IMR-90 (cell line): Measurements from ENCODE around the gene ELP4. TPM values are rescaled to one million over a fixed set of nuclear protein-coding genes. Genes with fewer than 3 reads are reported as not detected.
"Not testable (repeated sequence)": the region's sequence is repeated elsewhere in the genome, so short reads cannot be mapped to it uniquely, and the experiment has no call there.

Experiments used
- ATAC-seq: fragments of 200-7000 bp; cut with Tn5 transposase; 2 replicates; pipeline ENCODE4 v1.9.1; 2020; ENCODE audit warnings: low read depth, mild to moderate bottlenecking, moderate library complexity
- BruUV-seq: library from RNA; stranded (reverse); fragments of 400-500 nt; replicated peaks from 2 replicates; lab custom pipeline; 2021; lab: Mats Ljungman, UMichigan
- CTCF ChIA-PET: fragments of 300-600 bp; formaldehyde crosslinking; extraction: SDS; loops from one replicate; lab custom pipeline; 2021; ENCODE audit warnings: antibody characterized with exemption; lab: Yijun Ruan, JAX
- POLR2A ChIA-PET: fragments of 300-600 bp; sonication (Branson Sonifier 250); formaldehyde crosslinking; loops from one replicate; lab custom pipeline; 2022; ENCODE audit warnings: antibody characterized with exemption; ENCODE audit not compliant: unreplicated experiment; lab: Charles Lee
- DNase-seq: peaks from one replicate; pipeline ENCODE4 v3.0.0; 2013
- H2AFZ ChIP-seq: replicated peaks from 2 replicates; pipeline ENCODE3; 2013; ENCODE audit warnings: low read length, mild to moderate bottlenecking; ENCODE audit not compliant: poor library complexity
- H2AK5ac ChIP-seq: 2 replicates; pipeline ENCODE4 v1.6.1; 2013; ENCODE audit warnings: low read depth, low read length, inconsistent platforms
- H2AK9ac ChIP-seq: replicated peaks from 2 replicates; pipeline ENCODE3; 2013; ENCODE audit warnings: mild to moderate bottlenecking, low read depth, low read length, moderate library complexity; ENCODE audit not compliant: poor library complexity
- H2BK120ac ChIP-seq: 2 replicates; pipeline ENCODE4 v1.6.1; 2013; ENCODE audit warnings: low read depth, low read length, inconsistent platforms
- H2BK15ac ChIP-seq: 3 replicates; pipeline ENCODE4 v1.6.1; 2013; ENCODE audit warnings: low read depth, low read length, inconsistent platforms
- H2BK20ac ChIP-seq: 2 replicates; pipeline ENCODE4 v1.6.1; 2013; ENCODE audit warnings: low read depth, mild to moderate bottlenecking, inconsistent platforms, low read length, moderate library complexity
- H2BK5ac ChIP-seq: 2 replicates; pipeline ENCODE4 v1.6.1; 2013; ENCODE audit warnings: mild to moderate bottlenecking, low read depth, low read length, inconsistent platforms; ENCODE audit not compliant: poor library complexity, severe bottlenecking
- H3K14ac ChIP-seq: replicated peaks from 2 replicates; pipeline ENCODE4 v1.6.1; 2013; ENCODE audit warnings: low read depth, low read length, inconsistent platforms
- H3K18ac ChIP-seq: 2 replicates; pipeline ENCODE4 v1.6.1; 2013; ENCODE audit warnings: low read depth, low read length, control low read depth
- H3K23ac ChIP-seq: 2 replicates; pipeline ENCODE4 v1.6.1; 2013; ENCODE audit warnings: low read depth, low read length, inconsistent platforms
- H3K27ac ChIP-seq: 2 replicates; pipeline ENCODE4 v1.5.1; 2013; ENCODE audit warnings: mild to moderate bottlenecking, control low read depth, low read length; ENCODE audit not compliant: insufficient read depth
- H3K27me3 ChIP-seq: 2 replicates; pipeline ENCODE4 v1.6.1; 2013; ENCODE audit warnings: low read length; ENCODE audit not compliant: control insufficient read depth, insufficient read depth
- H3K36me3 ChIP-seq: 2 replicates; pipeline ENCODE4 v1.6.1; 2013; ENCODE audit warnings: low read length, mixed read lengths; ENCODE audit not compliant: control insufficient read depth, insufficient read depth
- H3K4ac ChIP-seq: 2 replicates; pipeline ENCODE4 v1.6.1; 2013; ENCODE audit warnings: low read depth, low read length, inconsistent platforms
- H3K4me1 ChIP-seq: 2 replicates; pipeline ENCODE4 v1.6.1; 2013; ENCODE audit warnings: low read length, mixed read lengths; ENCODE audit not compliant: control insufficient read depth, insufficient read depth
- H3K4me2 ChIP-seq: 2 replicates; pipeline ENCODE4 v1.6.1; 2013; ENCODE audit warnings: low read depth, mild to moderate bottlenecking, control low read depth, low read length, moderate library complexity
- H3K4me3 ChIP-seq: 2 replicates; pipeline ENCODE4 v1.5.1; 2013; ENCODE audit warnings: low read depth, mild to moderate bottlenecking, control low read depth, low read length, moderate library complexity; ENCODE audit not compliant: insufficient read depth
- H3K56ac ChIP-seq: 2 replicates; pipeline ENCODE4 v1.6.1; 2013; ENCODE audit warnings: low read length, inconsistent platforms; ENCODE audit not compliant: insufficient read depth; ENCODE audit errors: extremely low read depth
- H3K79me1 ChIP-seq, 2 experiments: 2 replicates each; pipeline ENCODE4 v1.6.1; 2013; ENCODE audit warnings: low read length in 2 of 2, inconsistent platforms in 1 of 2, low read depth in 1 of 2
- H3K9ac ChIP-seq: 2 replicates; pipeline ENCODE4 v1.6.1; 2013; ENCODE audit warnings: low read depth, low read length, control low read depth
- H3K9me1 ChIP-seq: 2 replicates; pipeline ENCODE4 v1.6.1; 2013; ENCODE audit warnings: low read length, inconsistent platforms; ENCODE audit not compliant: insufficient read depth
- H3K9me3 ChIP-seq: 2 replicates; pipeline ENCODE4 v1.6.1; 2013; ENCODE audit warnings: low read length; ENCODE audit not compliant: control insufficient read depth, insufficient read depth
- H4K20me1 ChIP-seq: 2 replicates; pipeline ENCODE4 v1.6.1; 2013; ENCODE audit warnings: low read length, inconsistent platforms; ENCODE audit not compliant: insufficient read depth
- H4K5ac ChIP-seq: 2 replicates; pipeline ENCODE4 v1.6.1; 2013; ENCODE audit warnings: mild to moderate bottlenecking, low read depth, low read length, control low read depth
- H4K8ac ChIP-seq, 2 experiments: 2 replicates each; pipeline ENCODE4 v1.6.1; 2013; ENCODE audit warnings: low read depth in 2 of 2, low read length in 2 of 2, control low read depth in 1 of 2, inconsistent platforms in 1 of 2
- H4K91ac ChIP-seq: 2 replicates; pipeline ENCODE4 v1.6.1; 2013; ENCODE audit warnings: low read depth, low read length, inconsistent platforms; ENCODE audit not compliant: insufficient read depth
- WGBS, 2 experiments: methylation state at CpG; one replicate each; pipeline versions ENCODE4 v1.1.5 to v1.1.7; 2013; ENCODE audit warnings: missing lambda C conversion rate in 2 of 2; ENCODE audit not compliant: insufficient read length in 1 of 2; ENCODE audit errors: extremely low coverage in 2 of 2; 5-methylcytosine and 5-hydroxymethylcytosine counted together
- dilution Hi-C: fragments of 300-500 bp; cut with HindIII; formaldehyde crosslinking; loops from one replicate; pipeline ENCODE4 v1.14.3; 2018; ENCODE audit warnings: low sequenced_read_pairs; ENCODE audit not compliant: unreplicated experiment
- in situ Hi-C: fragments of 300-500 bp; cut with MboI; formaldehyde crosslinking; loops from 3 replicates; pipeline ENCODE4 v1.14.3; 2019; ENCODE audit warnings: low sequenced_read_pairs, inconsistent platforms, mixed read lengths
- intact Hi-C: fragments of 100-400 bp; cut with micrococcal nuclease; formaldehyde crosslinking; loops from 2 replicates; pipeline ENCODE4 v1.10.0; 2022
- polyA plus RNA-seq, 3 experiments: library from polyadenylated mRNA; depleted of rRNA; stranded (reverse); fragments of >200 nt; gene quantifications; 2 replicates each; pipeline ENCODE4 v1.2.3, GENCODE V29; 2012; ENCODE audit warnings: low replicate concordance in 1 of 3
- total RNA-seq: library from RNA; depleted of rRNA; stranded (reverse); fragments of >200 nt; gene quantifications from 2 replicates; pipeline ENCODE4 v1.2.3, GENCODE V29; 2012

ELP4 gene
- total and polyA plus RNA-seq, 2 of the 4 experiments (the other 2 are of a cell fraction) = 8.4 to 20.4 TPM

GRCh38 chr11:31740731-31741368 lies 231.3 kb downstream of the ELP4 start:
- H3K9ac ChIP-seq, H3K27me3 ChIP-seq, H4K8ac ChIP-seq, H3K79me1 ChIP-seq, H3K36me3 ChIP-seq, H3K9me3 ChIP-seq, H3K4me2 ChIP-seq, POLR2A ChIA-PET, BruUV-seq, H2AFZ ChIP-seq, H3K27ac ChIP-seq, H3K14ac ChIP-seq, H2BK20ac ChIP-seq, CTCF ChIA-PET, H2AK5ac ChIP-seq, H4K5ac ChIP-seq, H3K4ac ChIP-seq, dilution Hi-C loops, H4K20me1 ChIP-seq, H3K4me3 ChIP-seq, in situ Hi-C loops, H2BK120ac ChIP-seq, ATAC-seq, H3K9me1 ChIP-seq, H3K4me1 ChIP-seq, H3K23ac ChIP-seq, H3K18ac ChIP-seq, H2AK9ac ChIP-seq, H3K56ac ChIP-seq, H2BK15ac ChIP-seq, DNase-seq, H4K91ac ChIP-seq, H2BK5ac ChIP-seq: not testable (repeated sequence)
- no CpG with 5 or more reads among the region's 26 CpGs for WGBS, 2 experiments
- intact Hi-C loops = loop anchor here (10.0 kb wide), 1 partner anchor 1014 kb away; no protein-coding TSS in a partner anchor
